CD4-positive, CD25-positive, alpha-beta regulatory T cell (primary cell): Measurements from ENCODE around the gene STK24. TPM values are rescaled to one million over a fixed set of nuclear protein-coding genes. Genes with fewer than 3 reads are reported as not detected.

Experiments
- ATAC-seq, 2 donors: fragments of 150-1000 bp; cut with Tn5 transposase; one replicate each; pipeline ENCODE4 v1.10.0; 2021; ENCODE audit warnings: low read depth in 2 of 2, moderate number of reproducible peaks in 2 of 2, moderate library complexity in 1 of 2
- DNase-seq, 3 donors: peaks; one replicate each; pipeline versions ENCODE4 v3.0.0 to v3.0.0-alpha.2; 2012 to 2022; ENCODE audit warnings: mixed read lengths in 1 of 3
- H3K27ac ChIP-seq: one replicate; pipeline ENCODE4 v1.7.0; 2013; ENCODE audit warnings: mild to moderate bottlenecking, low read length; ENCODE audit not compliant: insufficient read depth, poor library complexity, severe bottlenecking
- H3K27me3 ChIP-seq: one replicate; pipeline ENCODE4 v1.7.0; 2013; ENCODE audit warnings: low read length; ENCODE audit not compliant: control insufficient read depth, insufficient read depth
- H3K36me3 ChIP-seq: one replicate; pipeline ENCODE4 v1.7.0; 2013; ENCODE audit warnings: mild to moderate bottlenecking, low read length, moderate library complexity; ENCODE audit not compliant: control insufficient read depth, insufficient read depth
- H3K4me1 ChIP-seq: 2 replicates; pipeline ENCODE4 v1.7.0; 2013; ENCODE audit warnings: mild to moderate bottlenecking, low read length; ENCODE audit not compliant: insufficient read depth, control insufficient read depth, poor library complexity, severe bottlenecking
- H3K4me3 ChIP-seq: one replicate; pipeline ENCODE4 v1.7.0; 2013; ENCODE audit warnings: low read depth, mild to moderate bottlenecking, low read length, moderate library complexity
- H3K9me3 ChIP-seq, 2 experiments: 1 replicate in 1 of 2; 2 replicates in 1 of 2; pipeline ENCODE4 v1.7.0; 2013; ENCODE audit warnings: low read length in 2 of 2, mild to moderate bottlenecking in 1 of 2, moderate library complexity in 1 of 2; ENCODE audit not compliant: control insufficient read depth in 2 of 2
- H3K27ac Mint-ChIP-seq, 3 donors: one replicate each; pipeline ENCODE4 v1.8.0; 2020 to 2022; ENCODE audit warnings: mild to moderate bottlenecking in 3 of 3, mixed read lengths in 3 of 3, moderate library complexity in 2 of 3
- H3K27me3 Mint-ChIP-seq: one replicate; pipeline ENCODE4 v1.8.0; 2022; ENCODE audit warnings: mild to moderate bottlenecking, mixed read lengths
- H3K36me3 Mint-ChIP-seq: one replicate; pipeline ENCODE4 v1.8.0; 2020; ENCODE audit warnings: mixed read lengths
- H3K4me1 Mint-ChIP-seq, 4 donors: one replicate each; pipeline ENCODE4 v1.8.0; 2020 to 2022; ENCODE audit warnings: mixed read lengths in 4 of 4, mild to moderate bottlenecking in 1 of 4
- H3K4me3 Mint-ChIP-seq, 4 donors: one replicate each; pipeline ENCODE4 v1.8.0; 2020 to 2022; ENCODE audit warnings: mild to moderate bottlenecking in 4 of 4, mixed read lengths in 4 of 4, moderate library complexity in 3 of 4
- H3K9me3 Mint-ChIP-seq, 7 donors: one replicate each; pipeline ENCODE4 v1.8.0; 2020 to 2022; ENCODE audit warnings: mixed read lengths in 7 of 7, mild to moderate bottlenecking in 3 of 7, moderate library complexity in 2 of 7
- polyA plus RNA-seq, 4 donors: library from polyadenylated mRNA; unstranded; fragments of 300-500 nt; fragmentation: Illumina TruSeq; gene quantifications; one replicate each; pipeline ENCODE4 v1.2.3, GENCODE V29; 2021
- total RNA-seq: library from RNA; stranded (reverse); gene quantifications from one replicate; pipeline ENCODE4 v1.2.3, GENCODE V29; 2022

STK24 gene
- total and polyA plus RNA-seq, 5 donors from 2014 or later, result 26.7 to 141 (median 54.1) TPM

GRCh38 chr13:98399756-98400155 is 177.2 kb downstream of the STK24 start:
- ATAC-seq, result no peak
- DNase-seq, result no peak
- Mint-ChIP-seq H3K4me3 (no peak overlapping the region), H3K27ac (no peak overlapping the region), H3K27me3 (peaks cover 13% of the 10 kb centered on the region), H3K36me3 (no peaks in the 10 kb centered on the region), H3K9me3 (no peaks in the 10 kb centered on the region), H3K4me1 (no peaks in the 10 kb centered on the region)
- Histone ChIP-seq H3K36me3 (no peaks in the 10 kb centered on the region), H3K27me3 (peaks cover 2% of the 10 kb centered on the region), H3K4me3 (no peak overlapping the region), H3K27ac (no peak overlapping the region), H3K9me3 (no peaks in the 10 kb centered on the region), H3K4me1 (no peaks in the 10 kb centered on the region)

- no peaks in the 10 kb centered on the region for H3K36me3 ChIP-seq
- H3K27me3 ChIP-seq, result peaks cover 2% of the 10 kb centered on the region
- no peak overlapping the region for H3K27ac ChIP-seq
- H3K9me3 Mint-ChIP-seq, result no peaks in the 10 kb centered on the region
- no peak overlapping the region for H3K27ac Mint-ChIP-seq
- no peaks in the 10 kb centered on the region for H3K36me3 Mint-ChIP-seq
- ATAC-seq (no peak), DNase-seq (no peak)
- no peaks in the 10 kb centered on the region for H3K9me3 ChIP-seq
- H3K27me3 Mint-ChIP-seq, result peaks cover 13% of the 10 kb centered on the region
- H3K4me3 ChIP-seq, result no peak overlapping the region
- no peaks in the 10 kb centered on the region for H3K4me1 Mint-ChIP-seq
- no peaks in the 10 kb centered on the region for H3K4me1 ChIP-seq
- no peak overlapping the region for H3K4me3 Mint-ChIP-seq
Observed at GRCh38 chr13:98398581-98398980, 178.3 kb downstream of the STK24 start.

DNA sequence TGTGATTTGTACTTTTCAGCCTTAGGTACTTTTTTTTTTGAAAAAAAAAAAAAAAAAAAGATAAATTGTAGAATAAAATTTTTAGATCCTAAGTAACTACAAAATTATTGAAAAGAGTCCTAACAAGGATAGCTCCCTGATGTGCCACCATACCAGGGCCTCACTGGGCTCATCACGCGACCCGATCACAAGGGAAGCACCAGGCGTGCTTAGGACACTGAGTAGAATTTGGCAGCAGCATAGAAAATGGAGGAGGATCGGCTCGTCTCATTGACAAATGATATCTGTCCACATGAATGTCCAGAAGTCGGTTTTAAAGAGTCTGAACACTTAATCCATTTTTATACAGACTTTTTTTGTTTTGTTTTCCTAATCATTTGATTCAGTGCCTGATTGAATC is 179.0 kb downstream of the STK24 start:
- Mint-ChIP-seq H3K27ac (no peak overlapping the region), H3K4me3 (no peak overlapping the region), H3K27me3 (peaks cover 13% of the 10 kb centered on the region), H3K4me1 (no peaks in the 10 kb centered on the region), H3K36me3 (no peaks in the 10 kb centered on the region), H3K9me3 (no peaks in the 10 kb centered on the region)
- Histone ChIP-seq H3K4me1 (no peaks in the 10 kb centered on the region), H3K27ac (no peak overlapping the region), H3K9me3 (no peaks in the 10 kb centered on the region), H3K27me3 (peaks cover 2% of the 10 kb centered on the region), H3K36me3 (no peaks in the 10 kb centered on the region), H3K4me3 (no peak overlapping the region)
- ATAC-seq (no peak), DNase-seq (no peak)

DNA sequence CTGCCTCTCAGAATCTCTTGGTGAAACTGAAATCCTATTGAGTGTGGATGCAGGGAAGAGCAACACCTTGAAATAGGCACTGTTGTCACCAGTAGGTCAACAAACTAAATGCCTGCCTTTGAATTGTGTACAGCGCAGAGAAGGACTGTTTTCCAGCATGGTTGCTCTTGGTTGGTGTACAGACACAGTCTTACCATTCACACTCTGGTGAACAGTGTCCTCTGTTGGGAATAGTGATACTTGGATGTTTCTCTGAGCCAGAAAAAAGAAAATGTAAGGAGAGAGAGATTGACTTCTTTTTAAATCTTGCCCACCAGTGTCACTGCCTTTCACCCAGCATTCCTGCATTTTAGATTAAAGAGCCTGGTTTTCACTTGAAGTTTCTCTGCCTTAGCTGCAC is 179.7 kb downstream of the STK24 start:
- Histone ChIP-seq H3K9me3 (no peaks in the 10 kb centered on the region), H3K27me3 (peaks cover 2% of the 10 kb centered on the region), H3K36me3 (no peaks in the 10 kb centered on the region), H3K27ac (no peak overlapping the region), H3K4me3 (no peak overlapping the region), H3K4me1 (no peaks in the 10 kb centered on the region)
- H3K27me3 Mint-ChIP-seq, result peaks cover 13% of the 10 kb centered on the region
- no peaks in the 10 kb centered on the region for H3K4me1 Mint-ChIP-seq
- ATAC-seq (no peak), DNase-seq (no peak)
- H3K27ac Mint-ChIP-seq, result no peak overlapping the region
- no peaks in the 10 kb centered on the region for H3K9me3 Mint-ChIP-seq
- no peak overlapping the region for H3K4me3 Mint-ChIP-seq
- H3K36me3 Mint-ChIP-seq, result no peaks in the 10 kb centered on the region

GRCh38 chr13:98396071-98396710 is 180.7 kb downstream of the STK24 start:
- Mint-ChIP-seq H3K36me3 (no peaks in the 10 kb centered on the region), H3K27me3 (peaks cover 13% of the 10 kb centered on the region), H3K9me3 (no peaks in the 10 kb centered on the region), H3K27ac (no peak overlapping the region), H3K4me3 (no peak overlapping the region), H3K4me1 (no peaks in the 10 kb centered on the region)
- H3K36me3 ChIP-seq, result no peaks in the 10 kb centered on the region
- H3K9me3 ChIP-seq, result no peaks in the 10 kb centered on the region
- peaks cover 2% of the 10 kb centered on the region for H3K27me3 ChIP-seq
- no peak overlapping the region for H3K27ac ChIP-seq
- no peak overlapping the region for H3K4me3 ChIP-seq
- ATAC-seq (no peak), DNase-seq (no peak)
- no peaks in the 10 kb centered on the region for H3K4me1 ChIP-seq

Other genes starting within 250 kb of the STK24 start
- gene SLC15A1, start 175.6 kb upstream of the STK24 start, total RNA-seq, result not detected
- not detected for gene SLC15A1, start 175.6 kb upstream of the STK24 start, polyA plus RNA-seq